Bronchial epithelial cell (primary cell): Measurements from ENCODE around the gene TNRC6B. TPM values are rescaled to one million over a fixed set of nuclear protein-coding genes. Genes with fewer than 3 reads are reported as not detected.
A peak's percentile ranks its signal among the peaks of the same experiment; 100 is the strongest.

Source experiments
- DNase-seq: peaks from one replicate; pipeline ENCODE4 v3.0.0-alpha.2; 2010; ENCODE audit warnings: low read depth
- FAIRE-seq: peaks from 2 replicates; lab custom pipeline; 2011; peaks lifted over from hg19 to GRCh38; lab: Jason Lieb, UNC
- H3K27me3 ChIP-seq: 2 replicates; pipeline ENCODE4 v1.5.1; 2011; ENCODE audit warnings: low read length; ENCODE audit not compliant: control insufficient read depth, insufficient read depth
- H3K36me3 ChIP-seq: 2 replicates; pipeline ENCODE4 v1.5.1; 2011; ENCODE audit warnings: low read length; ENCODE audit not compliant: control insufficient read depth, insufficient read depth
- H3K4me3 ChIP-seq: 2 replicates; pipeline ENCODE4 v1.5.1; 2011; ENCODE audit warnings: mild to moderate bottlenecking, low read depth, low read length, control low read depth
- total RNA-seq: library from RNA; depleted of rRNA; stranded (reverse); fragments of >200 nt; gene quantifications from 2 replicates; pipeline ENCODE4 v1.2.1, GENCODE V29; 2014
- TF ChIP-seq, protein P1 (sequence below): IDR thresholded peaks from 2 replicates; pipeline ENCODE4 v1.5.1; 2011; ENCODE audit warnings: mild to moderate bottlenecking, moderate library complexity, low read length, control low read depth, inconsistent platforms; ENCODE audit not compliant: insufficient read depth, severe bottlenecking

The TNRC6B gene, protein sequence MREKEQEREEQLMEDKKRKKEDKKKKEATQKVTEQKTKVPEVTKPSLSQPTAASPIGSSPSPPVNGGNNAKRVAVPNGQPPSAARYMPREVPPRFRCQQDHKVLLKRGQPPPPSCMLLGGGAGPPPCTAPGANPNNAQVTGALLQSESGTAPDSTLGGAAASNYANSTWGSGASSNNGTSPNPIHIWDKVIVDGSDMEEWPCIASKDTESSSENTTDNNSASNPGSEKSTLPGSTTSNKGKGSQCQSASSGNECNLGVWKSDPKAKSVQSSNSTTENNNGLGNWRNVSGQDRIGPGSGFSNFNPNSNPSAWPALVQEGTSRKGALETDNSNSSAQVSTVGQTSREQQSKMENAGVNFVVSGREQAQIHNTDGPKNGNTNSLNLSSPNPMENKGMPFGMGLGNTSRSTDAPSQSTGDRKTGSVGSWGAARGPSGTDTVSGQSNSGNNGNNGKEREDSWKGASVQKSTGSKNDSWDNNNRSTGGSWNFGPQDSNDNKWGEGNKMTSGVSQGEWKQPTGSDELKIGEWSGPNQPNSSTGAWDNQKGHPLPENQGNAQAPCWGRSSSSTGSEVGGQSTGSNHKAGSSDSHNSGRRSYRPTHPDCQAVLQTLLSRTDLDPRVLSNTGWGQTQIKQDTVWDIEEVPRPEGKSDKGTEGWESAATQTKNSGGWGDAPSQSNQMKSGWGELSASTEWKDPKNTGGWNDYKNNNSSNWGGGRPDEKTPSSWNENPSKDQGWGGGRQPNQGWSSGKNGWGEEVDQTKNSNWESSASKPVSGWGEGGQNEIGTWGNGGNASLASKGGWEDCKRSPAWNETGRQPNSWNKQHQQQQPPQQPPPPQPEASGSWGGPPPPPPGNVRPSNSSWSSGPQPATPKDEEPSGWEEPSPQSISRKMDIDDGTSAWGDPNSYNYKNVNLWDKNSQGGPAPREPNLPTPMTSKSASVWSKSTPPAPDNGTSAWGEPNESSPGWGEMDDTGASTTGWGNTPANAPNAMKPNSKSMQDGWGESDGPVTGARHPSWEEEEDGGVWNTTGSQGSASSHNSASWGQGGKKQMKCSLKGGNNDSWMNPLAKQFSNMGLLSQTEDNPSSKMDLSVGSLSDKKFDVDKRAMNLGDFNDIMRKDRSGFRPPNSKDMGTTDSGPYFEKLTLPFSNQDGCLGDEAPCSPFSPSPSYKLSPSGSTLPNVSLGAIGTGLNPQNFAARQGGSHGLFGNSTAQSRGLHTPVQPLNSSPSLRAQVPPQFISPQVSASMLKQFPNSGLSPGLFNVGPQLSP (N-terminal part only)
- total RNA-seq: 8.3 and 8.4 TPM in 2 replicates

DNA sequence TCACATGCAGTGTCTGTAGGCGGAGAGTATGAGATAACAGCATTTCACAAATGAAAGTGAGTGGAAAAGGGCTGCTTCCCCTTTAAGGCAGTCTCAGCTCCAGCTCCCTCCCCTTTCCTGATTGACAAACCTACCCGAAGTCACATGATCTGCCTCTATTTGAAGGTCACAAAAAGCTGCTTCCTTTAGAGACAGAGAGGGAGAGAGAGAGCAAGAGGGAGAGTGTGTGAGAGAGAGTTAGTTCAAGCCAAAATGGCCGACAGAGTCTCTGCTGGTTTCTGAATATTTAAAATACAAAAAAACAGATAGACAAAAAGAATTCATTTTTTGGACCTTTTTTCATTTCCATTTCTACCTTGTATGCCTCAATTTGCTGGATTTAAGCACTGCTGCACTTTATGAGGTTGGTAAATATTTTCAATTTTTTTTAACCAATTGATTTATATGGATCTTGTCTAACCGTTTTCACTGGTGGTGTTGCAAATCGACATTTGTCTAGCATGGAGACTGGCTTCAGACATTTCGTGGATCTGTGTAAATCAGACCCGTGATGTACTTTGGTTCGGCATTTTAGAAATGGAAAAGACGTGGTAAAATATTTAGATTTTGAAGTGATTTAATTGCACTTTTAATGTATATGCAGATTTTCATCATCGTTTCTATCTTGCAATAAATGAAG, at the start of gene TNRC6B:
Gene TNRC6B (plus strand): TSS at position 188 of the 679 bp plus-strand sequence. CDS start 211 bp downstream, at position 399.
- peak; percentile 89 for FAIRE-seq
- no peaks in the 10 kb centered on the region for H3K36me3 ChIP-seq
- peak within 1 kb of the TSS; percentile 56 for H3K4me3 ChIP-seq
- DNase-seq: peak; percentile 96
- H3K27me3 ChIP-seq: no peaks in the 10 kb centered on the region
- TF ChIP-seq, protein P1, sequence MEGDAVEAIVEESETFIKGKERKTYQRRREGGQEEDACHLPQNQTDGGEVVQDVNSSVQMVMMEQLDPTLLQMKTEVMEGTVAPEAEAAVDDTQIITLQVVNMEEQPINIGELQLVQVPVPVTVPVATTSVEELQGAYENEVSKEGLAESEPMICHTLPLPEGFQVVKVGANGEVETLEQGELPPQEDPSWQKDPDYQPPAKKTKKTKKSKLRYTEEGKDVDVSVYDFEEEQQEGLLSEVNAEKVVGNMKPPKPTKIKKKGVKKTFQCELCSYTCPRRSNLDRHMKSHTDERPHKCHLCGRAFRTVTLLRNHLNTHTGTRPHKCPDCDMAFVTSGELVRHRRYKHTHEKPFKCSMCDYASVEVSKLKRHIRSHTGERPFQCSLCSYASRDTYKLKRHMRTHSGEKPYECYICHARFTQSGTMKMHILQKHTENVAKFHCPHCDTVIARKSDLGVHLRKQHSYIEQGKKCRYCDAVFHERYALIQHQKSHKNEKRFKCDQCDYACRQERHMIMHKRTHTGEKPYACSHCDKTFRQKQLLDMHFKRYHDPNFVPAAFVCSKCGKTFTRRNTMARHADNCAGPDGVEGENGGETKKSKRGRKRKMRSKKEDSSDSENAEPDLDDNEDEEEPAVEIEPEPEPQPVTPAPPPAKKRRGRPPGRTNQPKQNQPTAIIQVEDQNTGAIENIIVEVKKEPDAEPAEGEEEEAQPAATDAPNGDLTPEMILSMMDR: no peak

DNA sequence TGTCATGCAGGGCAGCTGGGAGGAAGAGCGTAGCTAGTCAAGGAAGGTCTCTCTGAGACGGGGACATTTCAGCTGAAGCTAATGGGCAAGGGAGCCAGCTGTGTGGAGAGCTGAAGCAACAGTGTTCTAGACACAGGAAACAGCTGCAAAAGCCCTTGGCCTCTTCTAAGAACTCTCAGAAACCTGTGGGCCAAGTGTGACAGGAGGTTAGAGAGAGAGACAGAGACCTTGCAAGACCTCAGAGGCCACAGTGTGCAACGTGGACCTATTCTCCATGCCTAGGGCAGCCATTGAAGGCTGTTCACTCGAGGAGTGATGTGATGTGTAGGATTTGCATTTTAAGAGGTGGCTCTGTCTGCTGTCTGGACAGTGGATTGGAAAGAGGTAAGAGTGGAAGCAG, 48.7 kb upstream of the TNRC6B start:
- DNase-seq (no peak), FAIRE-seq (peak; percentile 86)
- TF ChIP-seq, protein P1: no peak
- Histone ChIP-seq H3K27me3 (no peaks in the 10 kb centered on the region), H3K4me3 (no peak overlapping the region), H3K36me3 (no peaks in the 10 kb centered on the region)

DNA sequence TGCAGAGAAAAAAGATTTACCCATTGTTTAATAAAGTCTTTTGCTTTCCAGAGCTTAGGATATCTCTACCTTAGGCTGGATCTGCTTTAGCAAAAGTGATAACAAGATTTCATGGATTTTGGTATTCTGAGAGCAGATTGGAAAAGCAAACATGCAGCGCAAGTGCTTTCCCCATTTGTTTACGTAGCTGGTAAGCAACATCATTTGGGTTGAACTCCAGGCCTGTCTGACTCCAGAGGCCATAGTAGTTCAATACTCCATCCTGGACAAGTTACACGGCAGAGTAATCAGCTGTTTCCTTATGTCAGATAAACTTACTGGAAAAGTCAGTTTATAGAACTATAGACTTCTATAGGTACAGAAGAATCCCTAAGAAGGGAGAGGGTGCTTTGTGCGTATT, 40.6 kb upstream of the TNRC6B start:
- TF ChIP-seq, protein P1: no peak
- DNase-seq: no peak
- no peaks in the 10 kb centered on the region for H3K36me3 ChIP-seq
- no peak for FAIRE-seq
- H3K4me3 ChIP-seq: no peak overlapping the region
- H3K27me3 ChIP-seq: no peaks in the 10 kb centered on the region

DNA sequence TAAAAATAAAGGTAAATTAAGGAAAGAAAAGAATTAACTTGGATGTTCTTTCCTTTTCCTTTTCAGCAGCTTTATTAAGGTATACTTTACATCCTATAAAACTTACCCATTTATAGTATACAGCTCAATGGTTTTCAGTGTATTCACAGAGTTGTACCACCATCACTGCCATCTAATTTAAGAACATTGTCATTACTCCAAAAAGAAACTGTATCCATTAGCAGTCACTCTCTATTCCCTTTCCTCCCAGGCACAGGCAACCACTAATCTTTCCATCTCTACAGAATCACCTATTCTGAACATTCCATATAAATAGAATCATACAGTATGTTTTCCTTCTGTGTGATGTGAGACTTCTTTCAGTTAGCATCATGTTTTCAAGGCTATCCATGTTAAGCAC, 38.9 kb upstream of the TNRC6B start:
- H3K27me3 ChIP-seq: no peaks in the 10 kb centered on the region
- no peak overlapping the region for H3K4me3 ChIP-seq
- TF ChIP-seq, protein P1: no peak
- no peak for FAIRE-seq
- no peaks in the 10 kb centered on the region for H3K36me3 ChIP-seq
- DNase-seq: no peak
